NOMO-1 treated with dmso at 0.1 percent for 144 hours (cell line): ENCODE data around the gene UGT2B10.
"Not testable (repeated sequence)": the region's sequence is repeated elsewhere in the genome, so short reads cannot be mapped to it uniquely, and the experiment has no call there.

Experiments used
- DNase-seq: peaks from one replicate; lab custom pipeline; 2025; ENCODE audit not compliant: unreplicated experiment; lab: John Stamatoyannopoulos, UW

The UGT2B10 gene

GRCh38 chr4:68815617-68816409 is at the start of gene UGT2B10:
Gene UGT2B10 (plus strand): TSS chr4:68815994. CDS start chr4:68816020, 26 bp downstream.
- DNase-seq: not testable (repeated sequence)

GRCh38 chr4:68771836-68772235 is 44.0 kb upstream of the UGT2B10 start:
- DNase-seq: not testable (repeated sequence)

- DNase-seq: no peak
These were observed 42.1 kb upstream of the UGT2B10 start for GRCh38 chr4:68773699-68774098.

- DNase-seq: no peak
These were observed 35.6 kb upstream of the UGT2B10 start for GRCh38 chr4:68780232-68780631.

- no peak for DNase-seq
These were observed 18.7 kb upstream of the UGT2B10 start for GRCh38 chr4:68797048-68797447.

- no peak for DNase-seq
These were observed 18.2 kb upstream of the UGT2B10 start for GRCh38 chr4:68797618-68798017.

- DNase-seq: no peak
These were observed 12.8 kb upstream of the UGT2B10 start for GRCh38 chr4:68803013-68803412.

- DNase-seq: no peak
These were observed 7.7 kb upstream of the UGT2B10 start for GRCh38 chr4:68808060-68808459.

GRCh38 chr4:68810919-68811318 is 4.9 kb upstream of the UGT2B10 start:
- no peak for DNase-seq

GRCh38 chr4:68816410-68817265 is 844 bp downstream of the UGT2B10 start:
- DNase-seq: not testable (repeated sequence)

GRCh38 chr4:68817386-68817785 is 1.6 kb downstream of the UGT2B10 start:
- no peak for DNase-seq

- DNase-seq: not testable (repeated sequence)
These were observed 2.3 kb downstream of the UGT2B10 start for GRCh38 chr4:68818030-68818462.

GRCh38 chr4:68831642-68832041 is 15.8 kb downstream of the UGT2B10 start:
- DNase-seq: no peak

- DNase-seq: no peak
These were observed 34.5 kb downstream of the UGT2B10 start for GRCh38 chr4:68850293-68850692.

- DNase-seq: no peak
These were observed 40.0 kb downstream of the UGT2B10 start for GRCh38 chr4:68855771-68856170.

GRCh38 chr4:68858039-68858438 is 42.2 kb downstream of the UGT2B10 start:
- DNase-seq: no peak

- no peak for DNase-seq
These were observed 43.9 kb downstream of the UGT2B10 start for GRCh38 chr4:68859655-68860054.

- DNase-seq: no peak
These were observed 45.3 kb downstream of the UGT2B10 start for GRCh38 chr4:68861057-68861456.

GRCh38 chr4:68864438-68865187 is 48.8 kb downstream of the UGT2B10 start:
- no peak for DNase-seq

GRCh38 chr4:68865188-68865638 is 49.4 kb downstream of the UGT2B10 start:
- DNase-seq: no peak

GRCh38 chr4:68865760-68866159 is 50.0 kb downstream of the UGT2B10 start:
- DNase-seq: no peak
